HL-60/S4 treated with retinoic acid at 250 ng/mL for 4 days and 3 days (cell line): ENCODE data around the gene CCKAR.

ENCODE experiments used
- in situ Hi-C: fragments of 300-500 bp; cut with MboI; formaldehyde crosslinking; loops from 2 replicates; pipeline ENCODE4 v1.7.0; 2022; ENCODE audit warnings: low sequenced_read_pairs

Gene CCKAR

GRCh38 chr4:26491449-26492170 is 1.3 kb upstream of the CCKAR start:
- in situ Hi-C loops, result no loop called here

- in situ Hi-C loops, result no loop called here
These were observed 638 bp upstream of the CCKAR start for GRCh38 chr4:26490960-26491284.

GRCh38 chr4:26489101-26489985 is 941 bp downstream of the CCKAR start:
- in situ Hi-C loops, result no loop called here

- in situ Hi-C loops, result no loop called here
These were observed 4.6 kb downstream of the CCKAR start for GRCh38 chr4:26485684-26486083.

GRCh38 chr4:26484516-26484915 is 5.8 kb downstream of the CCKAR start:
- in situ Hi-C loops, result no loop called here

GRCh38 chr4:26484032-26484515 is 6.2 kb downstream of the CCKAR start:
- in situ Hi-C loops, result no loop called here

GRCh38 chr4:26482508-26483462 is 7.5 kb downstream of the CCKAR start:
- in situ Hi-C loops, result no loop called here

- in situ Hi-C loops, result no loop called here
These were observed 12.0 kb downstream of the CCKAR start for GRCh38 chr4:26478330-26478729.

- in situ Hi-C loops, result no loop called here
These were observed 13.7 kb downstream of the CCKAR start for GRCh38 chr4:26476545-26476944.

- in situ Hi-C loops, result no loop called here
These were observed 14.6 kb downstream of the CCKAR start for GRCh38 chr4:26475716-26476115.

GRCh38 chr4:26474551-26474950 is 15.7 kb downstream of the CCKAR start:
- in situ Hi-C loops, result loop anchor here (25.0 kb wide), 1 partner anchor 538 kb away; no protein-coding TSS in a partner anchor

GRCh38 chr4:26473893-26474292 is 16.4 kb downstream of the CCKAR start:
- in situ Hi-C loops, result loop anchor here (25.0 kb wide), 1 partner anchor 538 kb away; no protein-coding TSS in a partner anchor

- in situ Hi-C loops, result loop anchor here (25.0 kb wide), 1 partner anchor 540 kb away; no protein-coding TSS in a partner anchor
These were observed 18.4 kb downstream of the CCKAR start for GRCh38 chr4:26471890-26472289.

- in situ Hi-C loops, result loop anchor here (25.0 kb wide), 1 partner anchor 543 kb away; no protein-coding TSS in a partner anchor
These were observed 21.3 kb downstream of the CCKAR start for GRCh38 chr4:26468977-26469376.

- in situ Hi-C loops, result loop anchor here (25.0 kb wide), 1 partner anchor 544 kb away; no protein-coding TSS in a partner anchor
These were observed 21.9 kb downstream of the CCKAR start for GRCh38 chr4:26468283-26468949.

- in situ Hi-C loops, result loop anchor here (25.0 kb wide), 1 partner anchor 545 kb away; no protein-coding TSS in a partner anchor
These were observed 22.6 kb downstream of the CCKAR start for GRCh38 chr4:26467724-26468123.

- in situ Hi-C loops, result loop anchor here (25.0 kb wide), 1 partner anchor 546 kb away; no protein-coding TSS in a partner anchor
These were observed 23.6 kb downstream of the CCKAR start for GRCh38 chr4:26466578-26467270.

- in situ Hi-C loops, result loop anchor here (25.0 kb wide), 1 partner anchor 548 kb away; no protein-coding TSS in a partner anchor
These were observed 25.7 kb downstream of the CCKAR start for GRCh38 chr4:26464420-26465095.

- in situ Hi-C loops, result loop anchor here (25.0 kb wide), 1 partner anchor 549 kb away; no protein-coding TSS in a partner anchor
These were observed 26.9 kb downstream of the CCKAR start for GRCh38 chr4:26463386-26463785.
